Measurements from ENCODE around the gene MICAL3.
A peak's percentile ranks its signal among the peaks of the same experiment; 100 is the strongest.

Gene MICAL3

GRCh38 chr22:18059473-18059872 lies 35.1 kb upstream of the MICAL3 start:
- in situ Hi-C loops (cut with MboI; ENCODE audit: low pct_unique_long_range_greater_than_20kb, low sequenced_read_pairs, unreplicated experiment), result no loop called here
- no peak for DNase-seq (ENCODE audit: low spot score)
- TF ChIP-seq CTCF (IDR thresholded peaks at IDR 0.05; ENCODE audit: extremely low read depth, insufficient read depth, missing control alignments), result no peak

DNA sequence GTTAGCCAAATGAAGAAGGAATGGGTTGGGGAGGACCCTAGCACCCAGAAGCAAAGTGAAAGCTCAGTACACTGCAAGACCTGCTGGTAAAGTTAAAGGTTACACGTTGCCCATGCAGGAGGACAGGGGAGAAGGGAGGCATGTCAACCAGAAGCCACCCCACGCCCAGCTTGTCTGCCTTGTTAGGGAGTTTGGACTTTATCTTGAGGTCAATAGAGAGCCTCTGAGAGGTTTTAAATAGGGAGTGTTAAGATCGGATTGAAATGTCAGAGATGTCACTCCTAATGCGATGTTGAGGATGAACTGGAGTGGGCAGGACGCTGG lies 34.7 kb upstream of the MICAL3 start:
- DNase-seq (ENCODE audit: low spot score), result no peak
- in situ Hi-C loops (cut with MboI; ENCODE audit: low pct_unique_long_range_greater_than_20kb, low sequenced_read_pairs, unreplicated experiment), result no loop called here
- TF ChIP-seq CTCF (IDR thresholded peaks at IDR 0.05; ENCODE audit: extremely low read depth, insufficient read depth, missing control alignments), result no peak

DNA sequence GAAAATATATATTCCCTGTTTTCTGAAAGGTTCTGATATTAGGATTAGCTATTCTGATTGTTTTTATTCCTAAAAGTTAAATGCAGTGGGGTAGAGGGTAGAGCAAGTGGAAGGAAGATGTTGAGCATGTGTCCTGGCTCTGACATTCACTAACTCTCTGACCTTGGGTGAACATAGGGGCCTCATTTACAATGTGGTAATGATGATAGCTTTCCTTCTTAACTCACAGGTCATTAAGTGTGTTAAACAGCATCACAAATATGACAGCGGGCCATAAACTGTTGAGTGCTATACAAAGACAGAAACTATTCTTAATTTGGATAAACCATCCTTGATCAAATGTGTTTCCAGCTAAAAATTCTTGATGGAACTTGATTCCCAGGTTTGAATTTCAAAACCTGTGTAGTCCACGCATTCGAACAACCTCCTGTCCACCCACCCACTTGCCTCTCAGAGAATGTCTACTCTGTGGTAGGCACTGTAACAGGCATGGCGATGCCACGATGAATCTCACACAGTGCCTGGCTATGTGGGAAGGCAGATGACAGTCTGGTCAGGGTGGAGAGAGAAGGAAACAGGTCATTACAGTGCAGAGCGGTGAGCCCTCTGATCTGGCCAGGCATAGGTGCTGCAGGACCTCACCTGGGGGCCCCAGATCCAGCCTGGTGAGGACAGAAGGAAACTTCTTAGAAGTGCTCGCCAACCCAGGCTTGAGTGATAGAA lies 34.2 kb upstream of the MICAL3 start:
- TF ChIP-seq CTCF (IDR thresholded peaks at IDR 0.05; ENCODE audit: extremely low read depth, insufficient read depth, missing control alignments), result no peak
- in situ Hi-C loops (cut with MboI; ENCODE audit: low pct_unique_long_range_greater_than_20kb, low sequenced_read_pairs, unreplicated experiment), result no loop called here
- DNase-seq (ENCODE audit: low spot score), result no peak

DNA sequence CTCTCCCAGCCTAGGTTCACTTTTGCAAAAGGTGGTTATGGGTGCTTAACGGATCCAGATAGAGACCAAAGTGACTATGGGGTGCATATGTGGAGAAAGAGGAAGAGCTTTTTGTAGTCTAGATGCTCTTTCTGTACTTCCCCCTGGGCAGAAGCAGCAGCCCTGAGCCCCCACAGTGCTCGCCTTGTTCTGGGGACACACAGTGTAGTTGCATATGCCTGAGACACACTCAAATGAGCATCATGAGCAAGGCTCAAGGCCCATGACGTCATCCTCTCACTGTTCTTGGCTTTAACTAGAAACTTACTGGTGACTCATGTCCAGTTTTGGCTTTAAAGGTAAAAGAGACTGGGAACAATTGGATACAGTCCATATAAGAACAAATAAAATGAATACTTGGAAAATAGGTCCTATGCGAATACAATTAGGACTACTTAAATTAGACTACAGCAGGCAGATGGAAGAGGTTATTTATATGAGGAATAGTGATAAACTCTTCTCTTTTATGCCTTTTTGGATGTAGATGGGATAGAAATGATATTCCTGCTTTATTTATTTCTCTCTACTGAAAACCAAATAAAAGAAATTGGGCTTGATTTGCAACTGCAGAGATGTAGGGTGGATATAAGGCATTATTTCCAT lies 33.3 kb upstream of the MICAL3 start:
- in situ Hi-C loops (cut with MboI; ENCODE audit: low pct_unique_long_range_greater_than_20kb, low sequenced_read_pairs, unreplicated experiment), result no loop called here
- TF ChIP-seq CTCF (IDR thresholded peaks at IDR 0.05; ENCODE audit: extremely low read depth, insufficient read depth, missing control alignments), result no peak
- peak; percentile 84 for DNase-seq (ENCODE audit: low spot score)

DNA sequence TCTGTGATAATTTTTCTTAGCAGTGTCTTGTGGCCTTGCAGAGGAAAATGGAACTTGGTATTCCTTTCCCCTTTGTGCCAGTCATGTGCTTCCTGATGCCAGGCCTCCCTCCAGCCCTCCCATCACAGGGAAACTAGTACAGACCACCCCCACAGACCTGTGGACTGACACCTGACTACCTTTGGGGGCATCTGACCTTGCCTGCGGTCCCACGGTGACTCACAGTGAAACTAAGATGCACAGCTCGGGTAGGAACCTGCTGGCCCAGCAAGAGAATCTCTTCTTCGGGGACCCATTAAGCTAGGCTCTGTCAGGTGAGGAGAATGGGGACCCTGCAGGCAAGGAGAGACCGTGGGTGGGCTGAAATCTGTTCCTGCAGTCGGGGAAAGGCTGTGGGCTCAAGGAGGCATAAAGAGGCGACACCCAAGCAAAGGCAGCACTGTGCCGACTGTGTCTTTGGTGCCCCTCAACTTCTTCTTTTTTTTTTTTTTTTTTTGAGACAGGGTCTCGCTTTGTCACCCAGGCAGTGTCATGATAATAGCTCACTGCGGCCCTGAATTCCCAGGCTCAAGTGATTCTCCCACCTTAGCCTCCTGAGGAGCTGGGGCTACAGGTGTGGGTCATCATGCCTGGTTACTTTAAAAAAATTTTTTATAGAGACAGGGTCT lies 32.6 kb upstream of the MICAL3 start:
- peak; percentile 74 for DNase-seq (ENCODE audit: low spot score)
- in situ Hi-C loops (cut with MboI; ENCODE audit: low pct_unique_long_range_greater_than_20kb, low sequenced_read_pairs, unreplicated experiment), result no loop called here
- no peak for TF ChIP-seq CTCF (IDR thresholded peaks at IDR 0.05; ENCODE audit: extremely low read depth, insufficient read depth, missing control alignments)

GRCh38 chr22:18056161-18056666 lies 31.9 kb upstream of the MICAL3 start:
- no peak for TF ChIP-seq CTCF (IDR thresholded peaks at IDR 0.05; ENCODE audit: extremely low read depth, insufficient read depth, missing control alignments)
- in situ Hi-C loops (cut with MboI; ENCODE audit: low pct_unique_long_range_greater_than_20kb, low sequenced_read_pairs, unreplicated experiment), result no loop called here
- peak; percentile 63 for DNase-seq (ENCODE audit: low spot score)

Data from GM13977 (cell line).